HEK293 (cell line): Measurements from ENCODE around the gene SLC22A31.

Experiments used
- CTCF ChIA-PET: fragments of 350-600 bp; formaldehyde crosslinking; extraction: SDS; loops from one replicate; lab custom pipeline; 2021; ENCODE audit warnings: antibody characterized with exemption; lab: Yijun Ruan, JAX
- POLR2A ChIA-PET: fragments of 300-600 bp; formaldehyde crosslinking; extraction: SDS; loops from one replicate; lab custom pipeline; 2020; ENCODE audit warnings: antibody characterized with exemption, inconsistent platforms; lab: Yijun Ruan, JAX
- H3K27ac ChIP-seq: fragments of 200-500 bp; sonication (Bioruptor generic); 2 replicates; pipeline ENCODE4 v1.5.1; 2014; ENCODE audit warnings: low read depth, low read length, control low read depth, inconsistent platforms; ENCODE audit errors: extremely low read depth
- H3K36me3 ChIP-seq, 2 experiments: fragments of 200-500 bp in 1 of 2; sonication (Bioruptor generic) in 1 of 2; 1 replicate in 1 of 2; 2 replicates in 1 of 2; pipeline ENCODE4 v1.5.1; 2014 to 2017; ENCODE audit warnings: inconsistent platforms in 2 of 2, low read length in 2 of 2; ENCODE audit not compliant: control insufficient read depth in 2 of 2, insufficient read depth in 1 of 2
- H3K4me1 ChIP-seq: fragments of 200-500 bp; sonication (Bioruptor generic); 2 replicates; pipeline ENCODE4 v1.5.1; 2014; ENCODE audit warnings: mild to moderate bottlenecking, low read length, inconsistent platforms; ENCODE audit not compliant: control insufficient read depth, insufficient read depth
- H3K4me3 ChIP-seq: 2 replicates; pipeline ENCODE4 v1.5.1; 2011; ENCODE audit warnings: low read depth, mild to moderate bottlenecking, control low read depth, low read length, moderate library complexity
- H3K9me3 ChIP-seq: fragments of 200-500 bp; sonication (Bioruptor generic); 2 replicates; pipeline ENCODE4 v1.5.1; 2014; ENCODE audit warnings: low read depth, low read length, inconsistent platforms; ENCODE audit not compliant: control insufficient read depth, insufficient read depth
- FEZF1 ChIP-seq: fragments of 450-650 bp; formaldehyde crosslinking; IDR thresholded peaks from 2 replicates; pipeline ENCODE4 v1.5.1; 2016; ENCODE audit warnings: missing biosample characterization, missing genetic modification characterization
- HOXC10 ChIP-seq: sonication (generic); formaldehyde crosslinking; IDR thresholded peaks from 2 replicates; pipeline ENCODE4 v1.8.1; 2023; ENCODE audit warnings: mild to moderate bottlenecking, missing genetic modification reagents
- KLF1 ChIP-seq: fragments of 450-650 bp; formaldehyde crosslinking; IDR thresholded peaks from 2 replicates; pipeline ENCODE4 v1.5.1; 2016; ENCODE audit warnings: missing biosample characterization, missing genetic modification characterization
- KLF16 ChIP-seq: fragments of 450-650 bp; formaldehyde crosslinking; IDR thresholded peaks from 2 replicates; pipeline ENCODE4 v1.5.1; 2017; ENCODE audit warnings: missing biosample characterization, missing genetic modification characterization
- MZF1 ChIP-seq: fragments of 450-650 bp; formaldehyde crosslinking; IDR thresholded peaks from 2 replicates; pipeline ENCODE4 v1.5.1; 2017; ENCODE audit warnings: missing biosample characterization, missing genetic modification characterization, borderline replicate concordance
- PRDM4 ChIP-seq: fragments of 450-650 bp; formaldehyde crosslinking; IDR thresholded peaks from 2 replicates; pipeline ENCODE4 v1.5.1; 2017; ENCODE audit warnings: missing biosample characterization, missing genetic modification characterization
- WT1 ChIP-seq: fragments of 450-650 bp; formaldehyde crosslinking; IDR thresholded peaks from 2 replicates; pipeline ENCODE4 v1.5.1; 2016; ENCODE audit warnings: missing biosample characterization, missing genetic modification characterization
- ZBTB17 ChIP-seq: fragments of 450-650 bp; formaldehyde crosslinking; IDR thresholded peaks from 2 replicates; pipeline ENCODE4 v1.5.1; 2016; ENCODE audit warnings: missing biosample characterization, missing genetic modification characterization
- ZBTB21 ChIP-seq: fragments of 450-650 bp; formaldehyde crosslinking; IDR thresholded peaks from 2 replicates; pipeline ENCODE4 v1.5.1; 2017; ENCODE audit warnings: missing biosample characterization, missing genetic modification characterization
- ZBTB6 ChIP-seq: fragments of 450-650 bp; formaldehyde crosslinking; IDR thresholded peaks from 2 replicates; pipeline ENCODE4 v1.5.1; 2017; ENCODE audit warnings: missing biosample characterization, missing genetic modification characterization
- ZEB2 ChIP-seq: fragments of 450-650 bp; formaldehyde crosslinking; IDR thresholded peaks from 2 replicates; pipeline ENCODE4 v1.5.1; 2016; ENCODE audit warnings: missing biosample characterization, missing genetic modification characterization
- ZFHX2 ChIP-seq: fragments of 450-650 bp; formaldehyde crosslinking; conservative IDR thresholded peaks from 2 replicates; pipeline ENCODE4 v1.5.1; 2016; ENCODE audit warnings: missing biosample characterization, missing genetic modification characterization
- ZNF202 ChIP-seq: fragments of 450-650 bp; formaldehyde crosslinking; IDR thresholded peaks from 2 replicates; pipeline ENCODE4 v1.5.1; 2016; ENCODE audit warnings: missing biosample characterization, missing genetic modification characterization, borderline replicate concordance
- ZNF211 ChIP-seq: fragments of 450-650 bp; formaldehyde crosslinking; IDR thresholded peaks from 2 replicates; pipeline ENCODE4 v1.5.1; 2016; ENCODE audit warnings: low read depth, missing biosample characterization, missing genetic modification characterization
- ZNF214 ChIP-seq: fragments of 450-650 bp; formaldehyde crosslinking; IDR thresholded peaks from 2 replicates; pipeline ENCODE4 v1.5.1; 2017; ENCODE audit warnings: missing biosample characterization, mild to moderate bottlenecking, missing genetic modification characterization, borderline replicate concordance
- ZNF274 ChIP-seq, 2 experiments: fragments of 200-500 bp in 1 of 2; fragments of 450-650 bp in 1 of 2; sonication (Bioruptor generic) in 1 of 2; formaldehyde crosslinking in 1 of 2; IDR thresholded peaks; 2 replicates each; pipeline versions ENCODE4 v1.5.1 to v1.6.1; 2014 to 2016; ENCODE audit warnings: borderline replicate concordance in 1 of 2, inconsistent platforms in 1 of 2, low read length in 1 of 2, missing biosample characterization in 1 of 2, missing genetic modification characterization in 1 of 2
- ZNF292 ChIP-seq: fragments of 450-650 bp; formaldehyde crosslinking; IDR thresholded peaks from 2 replicates; pipeline ENCODE4 v1.5.1; 2016; ENCODE audit warnings: low read depth, missing biosample characterization, missing genetic modification characterization, borderline replicate concordance
- ZNF391 ChIP-seq: fragments of 450-650 bp; formaldehyde crosslinking; IDR thresholded peaks from 2 replicates; pipeline ENCODE4 v1.5.1; 2016; ENCODE audit warnings: low read depth, missing biosample characterization, missing genetic modification characterization, borderline replicate concordance
- ZNF549 ChIP-seq: fragments of 450-650 bp; IDR thresholded peaks from 2 replicates; pipeline ENCODE4 v1.5.1; 2018; ENCODE audit warnings: missing biosample characterization, missing genetic modification characterization, mild to moderate bottlenecking, inconsistent platforms, moderate library complexity
- ZNF555 ChIP-seq: fragments of 450-650 bp; formaldehyde crosslinking; conservative IDR thresholded peaks from 2 replicates; pipeline ENCODE4 v1.5.1; 2017; ENCODE audit warnings: missing biosample characterization, mild to moderate bottlenecking, missing genetic modification characterization, inconsistent platforms
- ZNF571 ChIP-seq: fragments of 450-650 bp; formaldehyde crosslinking; IDR thresholded peaks from 2 replicates; pipeline ENCODE4 v1.5.0; 2017; ENCODE audit warnings: missing biosample characterization, missing genetic modification characterization
- ZNF585B ChIP-seq: fragments of 450-650 bp; formaldehyde crosslinking; IDR thresholded peaks from 2 replicates; pipeline ENCODE4 v1.5.1; 2016; ENCODE audit warnings: missing biosample characterization, missing genetic modification characterization
- ZNF629 ChIP-seq: fragments of 450-650 bp; formaldehyde crosslinking; IDR thresholded peaks from 2 replicates; pipeline ENCODE4 v1.5.1; 2017; ENCODE audit warnings: missing biosample characterization, missing genetic modification characterization
- ZNF654 ChIP-seq: fragments of 450-650 bp; formaldehyde crosslinking; IDR thresholded peaks from 2 replicates; pipeline ENCODE4 v1.5.1; 2016; ENCODE audit warnings: low read depth, missing biosample characterization, missing genetic modification characterization
- ZNF76 ChIP-seq: fragments of 450-650 bp; formaldehyde crosslinking; IDR thresholded peaks from 2 replicates; pipeline ENCODE4; 2016; ENCODE audit warnings: low read depth, missing biosample characterization, missing genetic modification characterization, borderline replicate concordance
- ZNF776 ChIP-seq: fragments of 450-650 bp; formaldehyde crosslinking; IDR thresholded peaks from 2 replicates; pipeline ENCODE4 v1.5.0; 2017; ENCODE audit warnings: missing biosample characterization, missing genetic modification characterization, borderline replicate concordance
- ZNF785 ChIP-seq: fragments of 450-650 bp; formaldehyde crosslinking; IDR thresholded peaks from 2 replicates; pipeline ENCODE4 v1.5.1; 2016; ENCODE audit warnings: missing biosample characterization, missing genetic modification characterization
- ZNF843 ChIP-seq: fragments of 450-650 bp; formaldehyde crosslinking; IDR thresholded peaks from 2 replicates; pipeline ENCODE4 v1.5.1; 2016; ENCODE audit warnings: missing biosample characterization, missing genetic modification characterization
- ZSCAN16 ChIP-seq: fragments of 450-650 bp; formaldehyde crosslinking; IDR thresholded peaks from 2 replicates; pipeline ENCODE4 v1.5.1; 2016; ENCODE audit warnings: missing biosample characterization, missing genetic modification characterization
- TF ChIP-seq, protein P1 (sequence below): fragments of 450-650 bp; formaldehyde crosslinking; IDR thresholded peaks from 2 replicates; pipeline ENCODE4 v1.5.1; 2016; ENCODE audit warnings: missing biosample characterization, missing genetic modification characterization

Gene SLC22A31

GRCh38 chr16:89219365-89219764 is 19.0 kb upstream of the SLC22A31 start (continued):
- no peak for TF ChIP-seq ZNF555 (tag by site-specific recombination)
- TF ChIP-seq ZBTB17 (tag by site-specific recombination) = no peak
- TF ChIP-seq ZNF571 = no peak
- TF ChIP-seq, all 188 proteins: peak for 0

DNA sequence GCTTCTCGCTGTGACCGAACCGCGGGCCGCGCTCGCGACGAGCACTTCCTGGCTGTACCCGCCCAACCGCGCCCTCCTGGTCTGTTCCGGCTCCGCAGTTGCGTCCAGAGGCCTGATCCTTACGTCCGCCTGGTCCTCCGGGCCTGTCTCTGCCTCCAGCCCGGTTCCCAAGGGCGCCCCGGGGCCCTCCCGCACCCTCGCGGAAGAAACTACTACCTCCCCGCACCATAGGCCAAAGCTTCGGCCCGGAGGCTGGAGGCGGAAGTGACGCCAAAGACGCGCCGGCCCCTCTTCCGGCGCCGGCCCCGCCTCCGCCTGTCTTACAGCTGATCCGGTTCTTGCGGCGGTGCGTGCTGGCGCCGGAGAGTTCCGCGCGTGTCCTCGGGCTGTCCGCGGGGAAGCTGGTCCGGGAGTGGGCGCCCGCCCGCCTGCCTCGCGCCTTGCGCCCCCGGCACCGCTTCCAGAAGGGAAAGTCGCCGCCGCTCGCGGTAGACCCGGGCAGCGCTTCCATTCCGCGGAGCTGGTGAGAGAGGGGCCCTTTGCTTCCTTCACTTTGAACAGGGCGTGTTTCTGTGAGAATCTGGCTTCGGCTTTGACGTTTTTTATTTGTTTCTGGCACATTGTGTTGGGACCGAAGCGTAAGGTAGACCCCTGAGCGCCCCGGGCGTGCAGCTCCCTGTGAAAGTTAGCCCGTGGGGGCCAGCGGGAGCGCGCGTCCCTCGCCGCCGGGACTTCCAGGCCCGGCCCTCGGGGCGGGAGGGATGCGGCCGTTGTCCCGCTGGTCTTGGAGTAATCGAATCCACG is 17.3 kb upstream of the SLC22A31 start, which contains the start of gene ZNF778:
ZNF778 (plus strand) TSS at position 316 of the 804 bp plus-strand sequence. CDS start 3,425 bp downstream, outside the sequence.
- H3K4me3 ChIP-seq = peak within 1 kb of the TSS; percentile 65
- TF ChIP-seq KLF16 (tag by site-specific recombination) = peak; percentile 85
- peak; percentile 38 for TF ChIP-seq ZNF843 (tag by site-specific recombination)
- 0 out of 2 replicates have a peak, but pooled peaks have one; percentile 24 for TF ChIP-seq ZNF76 (tag by site-specific recombination)
- 0 out of 2 replicates have a peak, but pooled peaks have one; percentile 17 for TF ChIP-seq ZNF391
- no peak for TF ChIP-seq ZNF202 (tag by site-specific recombination)
- no peak for TF ChIP-seq ZNF292 (tag by site-specific recombination)
- 0 out of 2 replicates have a peak, but pooled peaks have one; percentile 49 for TF ChIP-seq ZSCAN16
- TF ChIP-seq ZNF785 (tag by site-specific recombination) = no peak
- peak; percentile 69; the same call in 1 of the 2 replicates for TF ChIP-seq ZEB2 (tag by site-specific recombination)
- TF ChIP-seq ZNF274 (IDR thresholded peaks at IDR 0.05; ENCODE audit: low read length) = no peak
- no peak for TF ChIP-seq ZNF274 (tag by site-specific recombination; IDR thresholded peaks at IDR 0.05; ENCODE audit: borderline replicate concordance)
- TF ChIP-seq, protein P1, sequence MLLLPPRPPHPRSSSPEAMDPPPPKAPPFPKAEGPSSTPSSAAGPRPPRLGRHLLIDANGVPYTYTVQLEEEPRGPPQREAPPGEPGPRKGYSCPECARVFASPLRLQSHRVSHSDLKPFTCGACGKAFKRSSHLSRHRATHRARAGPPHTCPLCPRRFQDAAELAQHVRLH (tag by site-specific recombination) = peak; percentile 90
- TF ChIP-seq ZNF654 (tag by site-specific recombination) = no peak
- peak; percentile 92 for TF ChIP-seq ZBTB21 (tag by site-specific recombination)
- TF ChIP-seq KLF1 (tag by site-specific recombination) = peak; percentile 51
- TF ChIP-seq ZNF629 (tag by site-specific recombination) = peak; percentile 92
- TF ChIP-seq ZNF549 = no peak
- TF ChIP-seq ZNF585B (tag by site-specific recombination) = peak; percentile 91
- TF ChIP-seq WT1 (tag by site-specific recombination) = 0 out of 2 replicates have a peak, but pooled peaks have one; percentile 21
- no peak for TF ChIP-seq ZNF214 (tag by site-specific recombination)
- peak; percentile 57; the same call in 1 of the 2 replicates for TF ChIP-seq ZBTB17 (tag by site-specific recombination)
- TF ChIP-seq ZNF211 = no peak
- no peak for TF ChIP-seq FEZF1
- TF ChIP-seq ZNF776 (tag by site-specific recombination) = no peak
- 0 out of 2 replicates have a peak, but pooled peaks have one; percentile 19 for TF ChIP-seq MZF1 (tag by site-specific recombination)
- peak; percentile 52 for TF ChIP-seq ZFHX2 (tag by site-specific recombination)
- TF ChIP-seq HOXC10 (CRISPR knock-in tag) = no peak
- no peak for TF ChIP-seq ZBTB6 (tag by site-specific recombination)
- TF ChIP-seq PRDM4 (tag by site-specific recombination) = peak; percentile 38; the same call in 1 of the 2 replicates

More for the DNA sequence above, 17.3 kb upstream of the SLC22A31 start, which contains the start of gene ZNF778:
- ChIA-PET CTCF (interaction anchor here (0.6 to 1.5 kb wide), 8 partner anchors 10 to 626 kb away, joined by 3 to 6 read pairs (median 4); no protein-coding TSS in a partner anchor), POLR2A (interaction anchor here (0.7 to 1.7 kb wide), 9 partner anchors 16 to 480 kb away, joined by 3 to 9 read pairs (median 5); partner anchors contain the start of gene CDH15)
- no peaks in the 10 kb centered on the region for H3K4me1 ChIP-seq
- H3K36me3 ChIP-seq = peaks cover 4 to 34% of the 10 kb centered on the region in 2 experiments; a peak in 2 of 3 replicates
- H3K9me3 ChIP-seq = no peaks in the 10 kb centered on the region
- peak within 1 kb of the TSS; percentile 78 for H3K27ac ChIP-seq
